GM23248 (cell line): Measurements from ENCODE around the gene ANKRD16.
"Not testable (repeated sequence)": the region's sequence is repeated elsewhere in the genome, so short reads cannot be mapped to it uniquely, and the experiment has no call there.

Source experiments
- EZH2 ChIP-seq: fragments of 200-600 bp; sonication (generic); IDR thresholded peaks from 2 replicates; pipeline ENCODE4 v1.6.1; 2018; ENCODE audit warnings: antibody characterized with exemption, mild to moderate bottlenecking; ENCODE audit not compliant: insufficient read depth, poor library complexity, severe bottlenecking
- EZH2phosphoT487 ChIP-seq: fragments of 200-600 bp; sonication (generic); IDR thresholded peaks from 2 replicates; pipeline ENCODE4 v1.6.1; 2018; ENCODE audit warnings: antibody characterized with exemption, moderate library complexity, mild to moderate bottlenecking, low read depth; ENCODE audit not compliant: insufficient read depth

DNA sequence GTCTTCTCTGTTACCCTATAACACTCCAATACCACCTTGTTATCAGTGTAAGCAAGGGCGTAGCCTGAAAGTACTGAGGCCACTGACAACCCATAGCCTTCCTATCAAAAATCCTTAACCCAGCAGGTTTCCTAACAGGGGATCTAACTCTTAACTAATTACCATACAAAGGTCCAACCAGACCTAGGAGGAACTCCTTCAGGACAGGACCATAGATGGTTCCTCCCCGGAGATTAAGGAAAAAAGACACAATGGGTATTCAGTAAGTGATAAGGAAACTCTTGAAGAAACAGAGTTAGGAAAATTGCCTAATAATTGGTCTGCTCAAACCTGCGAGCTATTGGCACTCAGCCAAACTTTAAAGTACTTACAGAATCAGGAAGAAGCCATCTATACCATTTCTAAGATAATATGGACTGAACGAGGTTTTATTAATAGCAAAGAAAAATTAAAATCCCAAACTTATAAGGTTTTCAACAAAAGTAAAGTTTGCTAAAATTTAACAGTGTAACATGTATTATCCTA is 22.5 kb downstream of the ANKRD16 start:
- not testable (repeated sequence) for TF ChIP-seq EZH2, EZH2phosphoT487
